SU-DHL-6 (cell line): ENCODE measurements around the gene CRYBB2.
"Not testable (repeated sequence)": the region's sequence is repeated elsewhere in the genome, so short reads cannot be mapped to it uniquely, and the experiment has no call there.

Experiments
- H2AFZ ChIP-seq: fragments of 200-600 bp; sonication (generic); 2 replicates; pipeline ENCODE4 v1.6.1; 2014; ENCODE audit warnings: low read depth, mild to moderate bottlenecking, moderate library complexity, mixed read lengths, antibody characterized with exemption, low read length; ENCODE audit not compliant: severe bottlenecking
- H3F3A ChIP-seq: fragments of 200-600 bp; shearing (Covaris generic); 2 replicates; pipeline ENCODE4 v1.6.0; 2016; ENCODE audit warnings: antibody characterized with exemption, mild to moderate bottlenecking; ENCODE audit not compliant: insufficient read depth
- H3K27ac ChIP-seq: fragments of 200-600 bp; sonication (generic); 2 replicates; pipeline ENCODE4 v1.5.1; 2016; ENCODE audit warnings: low read depth, mild to moderate bottlenecking, low read length, moderate library complexity, mixed read lengths
- H3K27me3 ChIP-seq: fragments of 200-600 bp; sonication (generic), shearing (Covaris generic); 2 replicates; pipeline ENCODE4 v1.6.0; 2014; ENCODE audit warnings: mild to moderate bottlenecking, low read length
- H3K36me3 ChIP-seq: fragments of 200-600 bp; sonication (generic); 2 replicates; pipeline ENCODE4 v1.6.1; 2014; ENCODE audit warnings: mild to moderate bottlenecking, low read length, mixed read lengths
- H3K4me2 ChIP-seq: fragments of 300-600, 200-600 bp; shearing (Covaris generic), sonication (generic); 2 replicates; pipeline ENCODE4 v1.6.0; 2014; ENCODE audit warnings: low read length, low read depth, mild to moderate bottlenecking; ENCODE audit not compliant: poor library complexity, severe bottlenecking
- H3K4me3 ChIP-seq: fragments of 200-600 bp; sonication (generic); 2 replicates; pipeline ENCODE4 v1.5.1; 2014; ENCODE audit warnings: antibody characterized with exemption, low read length, mild to moderate bottlenecking, mixed read lengths; ENCODE audit not compliant: insufficient read depth, poor library complexity, severe bottlenecking
- H3K79me2 ChIP-seq: fragments of 200-600 bp; sonication (generic); 2 replicates; pipeline ENCODE4 v1.6.1; 2014; ENCODE audit warnings: mild to moderate bottlenecking, low read length, moderate library complexity; ENCODE audit not compliant: insufficient read depth
- H3K9ac ChIP-seq: fragments of 200-600 bp; sonication (generic); 2 replicates; pipeline ENCODE4 v1.7.0; 2014; ENCODE audit warnings: mild to moderate bottlenecking, low read length
- H3K9me2 ChIP-seq: fragments of 200-600 bp; sonication (generic); replicated peaks from 2 replicates; pipeline ENCODE4 v1.6.1; 2014; ENCODE audit warnings: low read length; ENCODE audit not compliant: insufficient read depth
- H3K9me3 ChIP-seq: fragments of 200-600 bp; sonication (generic); 2 replicates; pipeline ENCODE4 v1.6.1; 2014; ENCODE audit warnings: low read length, mixed read lengths; ENCODE audit not compliant: insufficient read depth
- H4K20me1 ChIP-seq: fragments of 200-600 bp; sonication (generic); 2 replicates; pipeline ENCODE4 v1.6.1; 2014; ENCODE audit warnings: low read depth, mild to moderate bottlenecking, antibody characterized with exemption, low read length, moderate library complexity, mixed read lengths
- EZH2phosphoT487 ChIP-seq: fragments of 200-600 bp; sonication (generic), shearing (Covaris generic); conservative IDR thresholded peaks from 2 replicates; pipeline ENCODE4 v1.6.1; 2018; ENCODE audit warnings: mild to moderate bottlenecking, antibody characterized with exemption, low read length, moderate library complexity, mixed read lengths
- TF ChIP-seq, protein P1 (sequence below): fragments of 200-600 bp; sonication (generic); IDR thresholded peaks from one replicate; pipeline ENCODE4 v1.5.1; 2017; ENCODE audit warnings: antibody characterized with exemption, mild to moderate bottlenecking, low read length, moderate library complexity; ENCODE audit not compliant: insufficient read depth, poor library complexity, severe bottlenecking

The CRYBB2 gene

DNA sequence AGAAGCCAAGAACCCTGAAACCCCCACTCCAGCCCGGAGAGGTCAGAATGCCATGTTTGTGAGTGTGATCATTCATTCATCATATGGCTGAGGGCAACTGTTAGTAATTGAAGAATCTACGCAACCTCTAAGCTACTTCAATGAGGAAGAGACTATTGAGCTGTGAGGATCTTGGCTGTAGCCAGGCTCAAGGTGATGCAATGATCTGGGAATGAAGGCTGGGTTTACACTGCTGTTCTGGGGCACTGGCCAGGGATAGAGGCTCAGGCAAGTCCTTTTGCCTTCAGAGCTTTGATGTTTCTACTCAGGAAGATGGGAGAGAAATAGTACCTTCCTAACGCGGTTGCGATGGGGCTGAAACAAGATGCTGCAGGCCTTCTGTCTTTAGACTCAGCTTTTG, 12.9 kb downstream of the CRYBB2 start:
- no peak overlapping the region for H2AFZ ChIP-seq

DNA sequence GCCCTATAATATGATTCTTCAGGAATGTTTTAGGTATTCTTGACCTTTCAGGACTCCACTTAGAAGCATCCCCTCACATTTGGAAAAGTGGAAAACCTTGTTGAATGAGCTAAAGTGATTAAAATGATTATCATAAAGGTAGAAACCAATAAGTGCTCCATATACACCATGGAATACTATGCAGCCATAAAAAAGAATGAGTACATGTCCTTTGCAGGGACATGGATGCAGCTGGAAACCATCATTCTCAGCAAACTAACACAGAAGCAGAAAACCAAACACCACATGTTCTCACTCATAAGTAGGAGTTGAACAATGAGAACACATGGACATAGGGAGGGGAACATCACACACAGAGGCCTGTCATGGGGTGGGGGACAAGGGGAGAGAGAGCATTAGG, 14.3 kb downstream of the CRYBB2 start:
- H4K20me1 ChIP-seq, H3K79me2 ChIP-seq: not testable (repeated sequence)

More for the DNA sequence above, 12.9 kb downstream of the CRYBB2 start:
- H3K27me3 ChIP-seq, result no peaks in the 10 kb centered on the region
- no peaks in the 10 kb centered on the region for H3K79me2 ChIP-seq
- no peak overlapping the region for H3K4me3 ChIP-seq
- no peaks in the 10 kb centered on the region for H3K9me2 ChIP-seq
- TF ChIP-seq, protein P1, sequence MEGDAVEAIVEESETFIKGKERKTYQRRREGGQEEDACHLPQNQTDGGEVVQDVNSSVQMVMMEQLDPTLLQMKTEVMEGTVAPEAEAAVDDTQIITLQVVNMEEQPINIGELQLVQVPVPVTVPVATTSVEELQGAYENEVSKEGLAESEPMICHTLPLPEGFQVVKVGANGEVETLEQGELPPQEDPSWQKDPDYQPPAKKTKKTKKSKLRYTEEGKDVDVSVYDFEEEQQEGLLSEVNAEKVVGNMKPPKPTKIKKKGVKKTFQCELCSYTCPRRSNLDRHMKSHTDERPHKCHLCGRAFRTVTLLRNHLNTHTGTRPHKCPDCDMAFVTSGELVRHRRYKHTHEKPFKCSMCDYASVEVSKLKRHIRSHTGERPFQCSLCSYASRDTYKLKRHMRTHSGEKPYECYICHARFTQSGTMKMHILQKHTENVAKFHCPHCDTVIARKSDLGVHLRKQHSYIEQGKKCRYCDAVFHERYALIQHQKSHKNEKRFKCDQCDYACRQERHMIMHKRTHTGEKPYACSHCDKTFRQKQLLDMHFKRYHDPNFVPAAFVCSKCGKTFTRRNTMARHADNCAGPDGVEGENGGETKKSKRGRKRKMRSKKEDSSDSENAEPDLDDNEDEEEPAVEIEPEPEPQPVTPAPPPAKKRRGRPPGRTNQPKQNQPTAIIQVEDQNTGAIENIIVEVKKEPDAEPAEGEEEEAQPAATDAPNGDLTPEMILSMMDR, result no peak
- no peak for TF ChIP-seq EZH2phosphoT487
- H3K4me2 ChIP-seq, result no peak overlapping the region
- H3F3A ChIP-seq, result no peaks in the 10 kb centered on the region
- H3K36me3 ChIP-seq, result no peaks in the 10 kb centered on the region
- no peaks in the 10 kb centered on the region for H4K20me1 ChIP-seq
- H3K27ac ChIP-seq, result no peak overlapping the region
- no peaks in the 10 kb centered on the region for H3K9me3 ChIP-seq
- no peak overlapping the region for H3K9ac ChIP-seq

DNA sequence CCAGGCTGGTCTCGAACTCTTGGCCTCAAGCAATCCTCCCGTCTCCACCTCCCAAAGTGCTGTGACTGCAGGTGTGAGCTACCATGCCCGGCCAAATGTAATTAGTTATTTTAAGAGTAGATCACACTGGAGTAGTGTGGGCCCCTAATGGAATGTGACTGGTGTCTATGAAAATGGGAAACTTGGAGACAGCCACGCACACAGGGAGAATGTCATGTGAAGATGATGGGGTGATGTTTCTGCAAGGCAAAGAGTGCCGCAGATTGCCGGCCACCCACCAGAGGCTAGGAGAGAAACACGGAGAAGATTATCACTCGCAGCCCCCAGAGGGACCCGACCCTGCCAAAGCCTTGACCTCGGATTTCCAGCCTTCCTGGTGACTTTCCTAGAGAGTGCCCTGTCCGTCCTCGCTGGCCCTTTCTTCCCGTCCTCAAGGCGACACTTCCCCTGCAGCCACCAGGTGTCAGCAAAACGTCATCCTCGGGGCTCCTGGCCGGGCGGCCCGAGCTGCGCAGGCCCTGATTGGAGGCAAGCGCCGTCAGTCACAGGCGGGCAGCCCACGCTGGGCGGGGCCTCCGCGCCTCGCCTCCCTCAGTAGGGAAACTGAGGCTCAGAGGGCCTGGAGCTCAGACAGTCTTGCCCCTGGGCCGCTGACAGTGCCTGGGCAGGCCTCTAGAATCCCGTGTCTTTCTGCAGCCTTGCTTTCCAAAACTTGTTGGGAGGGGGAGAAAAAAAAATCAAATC, 16.3 kb downstream of the CRYBB2 start:
- H3K9me2 ChIP-seq, result no peaks in the 10 kb centered on the region
- H3K27me3 ChIP-seq, result no peaks in the 10 kb centered on the region
- H3K27ac ChIP-seq, result no peak overlapping the region
- no peak overlapping the region for H3K9ac ChIP-seq
- H2AFZ ChIP-seq, result no peak overlapping the region
- H3K79me2 ChIP-seq, result no peaks in the 10 kb centered on the region
- peak overlapping the region; percentile 4 for H3K4me2 ChIP-seq
- no peak for TF ChIP-seq EZH2phosphoT487
- TF ChIP-seq, protein P1, result peak; percentile 80
- H3K36me3 ChIP-seq, result no peaks in the 10 kb centered on the region
- H3K4me3 ChIP-seq, result no peak overlapping the region
- H3F3A ChIP-seq, result no peaks in the 10 kb centered on the region
- no peaks in the 10 kb centered on the region for H4K20me1 ChIP-seq
- H3K9me3 ChIP-seq, result no peaks in the 10 kb centered on the region

More for the DNA sequence above, 14.3 kb downstream of the CRYBB2 start:
- H2AFZ ChIP-seq, H3K27me3 ChIP-seq, H3K9ac ChIP-seq, H3K4me2 ChIP-seq, H3F3A ChIP-seq, H3K9me3 ChIP-seq, H3K27ac ChIP-seq, H3K4me3 ChIP-seq, H3K36me3 ChIP-seq, H3K9me2 ChIP-seq: not testable (repeated sequence)

DNA sequence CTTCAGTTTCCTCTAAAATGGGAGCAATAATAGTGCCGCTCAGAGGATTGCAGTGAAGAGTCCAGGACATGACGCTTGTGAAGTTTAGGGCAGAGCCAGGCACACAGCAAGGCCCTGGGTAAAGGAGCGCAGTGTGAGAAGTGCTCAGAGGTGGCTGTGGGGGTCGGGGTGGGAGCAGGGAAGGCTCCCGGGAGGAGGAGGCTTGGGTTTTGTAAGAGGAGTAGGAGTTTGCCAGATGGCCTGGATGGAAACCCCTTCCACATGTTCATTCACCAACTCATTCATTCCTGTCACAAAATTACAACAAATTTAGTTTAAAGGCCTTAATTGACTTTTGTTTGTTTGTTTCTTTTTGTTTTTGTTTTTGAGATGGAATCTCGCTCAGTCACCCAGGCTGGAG, 17.0 kb downstream of the CRYBB2 start:
- no peaks in the 10 kb centered on the region for H3F3A ChIP-seq
- no peaks in the 10 kb centered on the region for H3K27me3 ChIP-seq
- no peaks in the 10 kb centered on the region for H3K9me3 ChIP-seq
- TF ChIP-seq, protein P1, result no peak
- TF ChIP-seq EZH2phosphoT487, result no peak
- H3K27ac ChIP-seq, result no peak overlapping the region
- no peak overlapping the region for H3K9ac ChIP-seq
- no peak overlapping the region for H2AFZ ChIP-seq
- no peaks in the 10 kb centered on the region for H4K20me1 ChIP-seq
- no peak overlapping the region for H3K4me2 ChIP-seq
- H3K4me3 ChIP-seq, result no peak overlapping the region
- no peaks in the 10 kb centered on the region for H3K9me2 ChIP-seq
- no peaks in the 10 kb centered on the region for H3K79me2 ChIP-seq
- H3K36me3 ChIP-seq, result no peaks in the 10 kb centered on the region
